K562 (cell line): ENCODE data around the gene THUMPD2. TPM values are rescaled to one million over a fixed set of nuclear protein-coding genes. Genes with fewer than 3 reads are reported as not detected.

Experiments used
- ATAC-seq: fragments of 200-7000 bp; cut with Tn5 transposase; 3 replicates; pipeline ENCODE4 v1.9.1; 2020; ENCODE audit warnings: moderate library complexity
- BruUV-seq: library from RNA; stranded (reverse); fragments of 400-500 nt; replicated peaks from 2 replicates; lab custom pipeline; 2021; lab: Mats Ljungman, UMichigan
- CTCF ChIA-PET: fragments of 300-600 bp; formaldehyde crosslinking; extraction: SDS; loops from one replicate; lab custom pipeline; 2021; ENCODE audit warnings: low intra/inter-chr PET ratio; lab: Yijun Ruan, JAX
- POLR2A ChIA-PET: fragments of 300-600, 350-650 bp; sonication (Branson Sonifier 250); formaldehyde crosslinking; extraction: SDS; loops from one replicate; lab custom pipeline; 2021; ENCODE audit warnings: antibody characterized with exemption, inconsistent platforms; lab: Yijun Ruan, JAX
- DNase-seq, 4 experiments: peaks; one replicate each; pipeline versions ENCODE4 v3.0.0 to v3.0.0-alpha.2; 2011 to 2018; ENCODE audit warnings: low spot score in 3 of 4, mixed read lengths in 3 of 4; ENCODE audit errors: extremely low read depth in 1 of 4
- FAIRE-seq: peaks from 2 replicates; lab custom pipeline; 2011; peaks lifted over from hg19 to GRCh38; lab: Jason Lieb, UNC
- H2AFZ ChIP-seq: 2 replicates; pipeline ENCODE4 v1.6.0; 2011; ENCODE audit warnings: low read depth, low read length, control low read depth, inconsistent platforms
- H3K27ac ChIP-seq: fragments of 200-600 bp; 3 replicates; pipeline ENCODE4 v1.8.0; 2011; ENCODE audit warnings: low read depth, mild to moderate bottlenecking, control low read depth, inconsistent platforms, low read length, moderate library complexity, mixed read lengths; ENCODE audit errors: extremely low read depth
- H3K27me3 ChIP-seq, 2 experiments: fragments of 300-600 bp in 1 of 2; 2 replicates in 1 of 2; 3 replicates in 1 of 2; pipeline versions ENCODE4 v1.6.0 to v1.8.0; 2011; ENCODE audit warnings: inconsistent platforms in 2 of 2, low read length in 2 of 2, mild to moderate bottlenecking in 1 of 2, mixed read lengths in 1 of 2, moderate library complexity in 1 of 2; ENCODE audit not compliant: control insufficient read depth in 2 of 2, insufficient read depth in 2 of 2
- H3K36me3 ChIP-seq: fragments of 300-600 bp; 3 replicates; pipeline ENCODE4 v1.8.0; 2011; ENCODE audit warnings: mild to moderate bottlenecking, low read length, inconsistent platforms; ENCODE audit not compliant: control insufficient read depth, insufficient read depth
- H3K4me1 ChIP-seq, 2 experiments: fragments of 200-600 bp in 1 of 2; replicated peaks in 1 of 2; 2 replicates in 1 of 2; 3 replicates in 1 of 2; pipeline versions ENCODE4 v1.5.1 to v1.8.0; 2011; ENCODE audit warnings: inconsistent platforms in 2 of 2, low read length in 2 of 2, mild to moderate bottlenecking in 1 of 2, mixed read lengths in 1 of 2, moderate library complexity in 1 of 2; ENCODE audit not compliant: control insufficient read depth in 2 of 2, insufficient read depth in 2 of 2
- H3K4me2 ChIP-seq: 2 replicates; pipeline ENCODE4 v1.6.1; 2011; ENCODE audit warnings: low read length, control low read depth, inconsistent platforms, mixed read lengths; ENCODE audit not compliant: insufficient read depth
- H3K4me3 ChIP-seq: fragments of 200-600 bp; sonication (generic), shearing (Covaris generic); 2 replicates; pipeline ENCODE4 v1.5.1; 2016; ENCODE audit warnings: control low read depth, inconsistent platforms
- H3K79me2 ChIP-seq: fragments of 200-600 bp; 3 replicates; pipeline ENCODE4 v1.8.0; 2011; ENCODE audit warnings: low read length, inconsistent platforms; ENCODE audit not compliant: control insufficient read depth, insufficient read depth
- H3K9ac ChIP-seq, 2 experiments: 2 replicates each; pipeline versions ENCODE4 v1.6.0 to v1.6.1; 2011; ENCODE audit warnings: low read depth in 2 of 2, low read length in 2 of 2, control low read depth in 1 of 2, inconsistent platforms in 1 of 2, mild to moderate bottlenecking in 1 of 2, mixed read lengths in 1 of 2; ENCODE audit not compliant: insufficient read depth in 1 of 2
- H3K9me1 ChIP-seq: one replicate; pipeline ENCODE4 v1.6.0; 2011; ENCODE audit warnings: inconsistent platforms, mild to moderate bottlenecking, low read length, moderate library complexity; ENCODE audit not compliant: control insufficient read depth, insufficient read depth
- H3K9me3 ChIP-seq: replicated peaks from 2 replicates; pipeline ENCODE4 v1.5.1; 2011; ENCODE audit warnings: low read depth, low read length, inconsistent platforms; ENCODE audit not compliant: control insufficient read depth, insufficient read depth
- H4K20me1 ChIP-seq: replicated peaks from 2 replicates; pipeline ENCODE4 v1.6.1; 2011; ENCODE audit warnings: low read length, inconsistent platforms, mixed read lengths; ENCODE audit not compliant: control insufficient read depth, insufficient read depth
- ATF1 ChIP-seq, 2 experiments: fragments of 450-650 bp in 1 of 2; IDR thresholded peaks; 2 replicates each; pipeline ENCODE4 v1.6.1; 2016; ENCODE audit warnings: missing compliant biosample characterization in 1 of 2, missing genetic modification characterization in 1 of 2
- CHD2 ChIP-seq: IDR thresholded peaks from 2 replicates; pipeline ENCODE4 v1.6.1; 2011; ENCODE audit warnings: low read depth, low read length
- LARP7 ChIP-seq: fragments of 450-650 bp; IDR thresholded peaks from 2 replicates; pipeline ENCODE4 v1.6.1; 2016
- MLLT1 ChIP-seq, 2 experiments: fragments of 450-650 bp; IDR thresholded peaks; 2 replicates each; pipeline ENCODE4 v1.6.1; 2016
- NCOR1 ChIP-seq: fragments of 450-650 bp; IDR thresholded peaks from 2 replicates; pipeline ENCODE4 v1.6.1; 2016; ENCODE audit warnings: mild to moderate bottlenecking, moderate library complexity
- NR1H2 ChIP-seq: sonication (generic); formaldehyde crosslinking; IDR thresholded peaks from 2 replicates; pipeline ENCODE4 v1.4.0; 2020; ENCODE audit warnings: mild to moderate bottlenecking, missing genetic modification reagents
- POU5F1 ChIP-seq: fragments of 150-350 bp; IDR thresholded peaks from 2 replicates; pipeline ENCODE4 v1.6.1; 2014; ENCODE audit warnings: borderline replicate concordance, low read length, low read depth, mild to moderate bottlenecking; ENCODE audit not compliant: partially characterized antibody
- SAP30 ChIP-seq: fragments of 200-600 bp; sonication (generic); IDR thresholded peaks from 2 replicates; pipeline ENCODE4 v1.6.1; 2012; ENCODE audit warnings: borderline replicate concordance, low read depth, mild to moderate bottlenecking, moderate library complexity, low read length, control low read depth, inconsistent platforms; ENCODE audit not compliant: insufficient read depth, poor library complexity, severe bottlenecking
- SNIP1 ChIP-seq: fragments of 450-650 bp; IDR thresholded peaks from 2 replicates; pipeline ENCODE4 v1.7.1; 2017; ENCODE audit warnings: low read depth, mild to moderate bottlenecking
- TCF15 ChIP-seq: fragments of 250-450 bp; sonication (Bioruptor Pico); IDR thresholded peaks from 2 replicates; pipeline ENCODE4 v1.8.0; 2022; ENCODE audit warnings: moderate library complexity, mild to moderate bottlenecking, inconsistent platforms
- TEAD4 ChIP-seq, 2 experiments: sonication (generic) in 1 of 2; formaldehyde crosslinking in 1 of 2; IDR thresholded peaks; 2 replicates each; pipeline versions ENCODE4 v1.6.1 to v1.8.0; 2012 to 2022; ENCODE audit warnings: borderline replicate concordance in 1 of 2, inconsistent platforms in 1 of 2, low read length in 1 of 2, mild to moderate bottlenecking in 1 of 2, missing genetic modification reagents in 1 of 2
- TGIF2 ChIP-seq: sonication (generic); formaldehyde crosslinking; IDR thresholded peaks from 2 replicates; pipeline ENCODE4 v1.8.1; 2022; ENCODE audit warnings: mild to moderate bottlenecking, missing genetic modification reagents, moderate library complexity
- YBX1 ChIP-seq: fragments of 450-650 bp; IDR thresholded peaks from 2 replicates; pipeline ENCODE4 v1.7.1; 2016; ENCODE audit warnings: mild to moderate bottlenecking
- ZNF384 ChIP-seq: IDR thresholded peaks from 2 replicates; pipeline ENCODE4 v1.6.1; 2012; ENCODE audit warnings: low read depth, low read length, improper control_type of control experiment
- ZNF764 ChIP-seq: fragments of 250-450 bp; sonication (Bioruptor Pico); IDR thresholded peaks from 2 replicates; pipeline ENCODE4 v1.4.0; 2020; ENCODE audit warnings: low read depth, mild to moderate bottlenecking, moderate library complexity
- ZNF79 ChIP-seq: fragments of 250-450 bp; sonication (Bioruptor Pico); IDR thresholded peaks from 2 replicates; pipeline ENCODE4 v1.4.0; 2020; ENCODE audit warnings: low read depth, mild to moderate bottlenecking, moderate library complexity
- WGBS: fragments of 100-300 bp; shearing (Covaris generic); methylation state at CpG from one replicate; pipeline ENCODE4 v1.1.6; 2016; ENCODE audit warnings: low coverage, mixed read lengths; ENCODE audit not compliant: insufficient coverage; ENCODE audit errors: missing lambda C conversion rate; 5-methylcytosine and 5-hydroxymethylcytosine counted together
- in situ Hi-C: fragments of 300-500 bp; cut with MboI; formaldehyde crosslinking; loops from 4 replicates; pipeline ENCODE4 v1.15.0; 2018; ENCODE audit warnings: inconsistent platforms, mixed read lengths
- intact Hi-C: fragments of 100-400 bp; cut with micrococcal nuclease; formaldehyde crosslinking; loops from 2 replicates; pipeline ENCODE4 v1.14.2; 2022
- polyA plus RNA-seq, 8 experiments: library from polyadenylated mRNA; depleted of rRNA in 4 of 8; stranded (reverse) in 5 of 8; unstranded in 3 of 8; fragments of >200 nt; fragmentation: Nextera tagmentation in 2 of 8; fragmentation: Illumina TruSeq in 1 of 8; extraction: Ambion mirVana in 2 of 8; extraction: Trizol in 1 of 8; gene quantifications; 2 replicates each; pipeline versions ENCODE4 v1.2.1 to v1.2.3, GENCODE V29; 2011 to 2014; ENCODE audit warnings: inconsistent platforms in 1 of 8, missing spikeins in 1 of 8
- total RNA-seq, 7 experiments: library from RNA; depleted of rRNA in 6 of 7; stranded (reverse); fragments of >200 nt in 6 of 7; fragmentation: Illumina TruSeq in 2 of 7; extraction: Trizol in 2 of 7; gene quantifications; 2 replicates each; pipeline versions ENCODE4 v1.2.1 to v1.2.3, GENCODE V29; 2011 to 2021; ENCODE audit warnings: low replicate concordance in 1 of 7

Gene THUMPD2
- total and polyA plus RNA-seq, 9 of the 15 experiments (the other 6 are each of a cell fraction or from before 2014, with no cell fraction given), result 9.6 to 40.4 (median 24.0) TPM

GRCh38 chr2:39697454-39697853 lies 81.6 kb downstream of the THUMPD2 start:
- ATAC-seq, result no peak
- Histone ChIP-seq H3K27me3 (no peaks in the 10 kb centered on the region; a peak in 1 of 5 replicates), H3K79me2 (no peaks in the 10 kb centered on the region), H4K20me1 (no peaks in the 10 kb centered on the region), H3K4me2 (no peak overlapping the region), H2AFZ (no peak overlapping the region), H3K9ac (no peak overlapping the region), H3K36me3 (no peaks in the 10 kb centered on the region), H3K9me1 (no peaks in the 10 kb centered on the region), H3K4me1 (no peaks in the 10 kb centered on the region), H3K4me3 (no peak overlapping the region), H3K9me3 (0 out of 2 replicates have a peak, but pooled peaks cover 3% of the 10 kb centered on the region), H3K27ac (no peak overlapping the region)
- in situ Hi-C loops, result no loop called here
- POLR2A ChIA-PET, result interaction anchor here (0.6 to 1.5 kb wide), 5 partner anchors 10 to 391 kb away, joined by 3 to 4 read pairs (median 3); no protein-coding TSS in a partner anchor
- DNase-seq, result no peak
- CTCF ChIA-PET, result no interaction called here
- TF ChIP-seq LARP7, result no peak
- TF ChIP-seq ZNF384, result no peak
- no peak for TF ChIP-seq NR1H2 (CRISPR knock-in tag)
- TF ChIP-seq ATF1 (CRISPR knock-in tag; IDR thresholded peaks at IDR 0.05), result no peak
- no peak for TF ChIP-seq ATF1 (tag; IDR thresholded peaks at IDR 0.05)
- TF ChIP-seq TCF15 (CRISPR knock-in tag), result no peak
- no peak for TF ChIP-seq YBX1
- TF ChIP-seq NCOR1, result no peak
- TF ChIP-seq SAP30, result no peak
- TF ChIP-seq ZNF79, result no peak
- TF ChIP-seq SNIP1, result no peak
- TF ChIP-seq TEAD4 (IDR thresholded peaks at IDR 0.05; ENCODE audit: low read length), result no peak
- TF ChIP-seq TEAD4 (CRISPR knock-in tag; IDR thresholded peaks at IDR 0.05; ENCODE audit: borderline replicate concordance), result no peak
- TF ChIP-seq POU5F1, result no peak
- TF ChIP-seq CHD2, result no peak
- no peak for TF ChIP-seq TGIF2 (CRISPR knock-in tag)
- TF ChIP-seq ZNF764 (CRISPR knock-in tag), result no peak
- TF ChIP-seq MLLT1 (IDR thresholded peaks at IDR 0.05), result no peak
- TF ChIP-seq, all 486 proteins: peak for 0
- intact Hi-C loops, result loop anchor here (1.0 kb wide), 1 partner anchor 184 kb away; no protein-coding TSS in a partner anchor
- FAIRE-seq, result no peak
- BruUV-seq, result no TSS peak
- 0% methylated on average over 2 of the region's 2 CpGs for WGBS
